Measurements from ENCODE around the gene HARS1. TPM values are rescaled to one million over a fixed set of nuclear protein-coding genes. Genes with fewer than 3 reads are reported as not detected.
"Not testable (repeated sequence)": the region's sequence is repeated elsewhere in the genome, so short reads cannot be mapped to it uniquely, and the experiment has no call there.

The HARS1 gene
- total RNA-seq, 1 donor from 2014 or later, result 83.0 TPM

GRCh38 chr5:140718266-140718592 lies 27.1 kb upstream of the HARS1 start:
- no peak for DNase-seq (ENCODE audit: low read depth)
- H3K4me3 ChIP-seq (ENCODE audit: low read depth, low read length), result no peak overlapping the region

GRCh38 chr5:140716238-140716637 lies 25.1 kb upstream of the HARS1 start:
- not testable (repeated sequence) for H3K4me3 ChIP-seq (ENCODE audit: low read depth, low read length); DNase-seq (ENCODE audit: low read depth)

More at GRCh38 chr5:140718266-140718592, 27.1 kb upstream of the HARS1 start:
- no peak for TF ChIP-seq CTCF (conservative IDR thresholded peaks at IDR 0.05; ENCODE audit: low read depth, low read length)

GRCh38 chr5:140713562-140714094 lies 22.5 kb upstream of the HARS1 start:
- H3K4me3 ChIP-seq (ENCODE audit: low read depth, low read length), result no peak overlapping the region
- no peak for DNase-seq (ENCODE audit: low read depth)
- TF ChIP-seq CTCF (conservative IDR thresholded peaks at IDR 0.05; ENCODE audit: low read depth, low read length), result no peak

GRCh38 chr5:140711794-140712193 lies 20.6 kb upstream of the HARS1 start:
- no peak for TF ChIP-seq CTCF (conservative IDR thresholded peaks at IDR 0.05; ENCODE audit: low read depth, low read length)
- no peak for DNase-seq (ENCODE audit: low read depth)
- no peak overlapping the region for H3K4me3 ChIP-seq (ENCODE audit: low read depth, low read length)

GRCh38 chr5:140710899-140711552 lies 19.9 kb upstream of the HARS1 start:
- H3K4me3 ChIP-seq (ENCODE audit: low read depth, low read length), result peak overlapping the region; percentile 76
- no peak for TF ChIP-seq CTCF (conservative IDR thresholded peaks at IDR 0.05; ENCODE audit: low read depth, low read length)
- peak; percentile 88 for DNase-seq (ENCODE audit: low read depth)

GRCh38 chr5:140708787-140709186 lies 17.6 kb upstream of the HARS1 start:
- H3K4me3 ChIP-seq (ENCODE audit: low read depth, low read length); DNase-seq (ENCODE audit: low read depth): not testable (repeated sequence)

GRCh38 chr5:140707812-140708211 lies 16.6 kb upstream of the HARS1 start:
- no peak overlapping the region for H3K4me3 ChIP-seq (ENCODE audit: low read depth, low read length)
- TF ChIP-seq CTCF (conservative IDR thresholded peaks at IDR 0.05; ENCODE audit: low read depth, low read length), result no peak
- DNase-seq (ENCODE audit: low read depth), result no peak

Measured in epithelial cell of proximal tubule (primary cell).